Chondrocyte (in vitro differentiated cells): ENCODE results near the gene KLHDC9. TPM values are rescaled to one million over a fixed set of nuclear protein-coding genes. Genes with fewer than 3 reads are reported as not detected.
A peak's percentile ranks its signal among the peaks of the same experiment; 100 is the strongest.

ENCODE experiments used
- DNase-seq: peaks from one replicate; pipeline ENCODE4 v3.0.0; 2021; ENCODE audit warnings: mixed read lengths, low spot score
- H3K27ac Mint-ChIP-seq: one replicate; pipeline ENCODE4 v1.8.0; 2021; ENCODE audit warnings: mild to moderate bottlenecking, moderate library complexity, mixed read lengths; ENCODE audit not compliant: unreplicated experiment
- H3K27me3 Mint-ChIP-seq: 2 replicates; pipeline ENCODE4 v1.8.0; 2021; ENCODE audit warnings: low read depth, mixed read lengths
- H3K36me3 Mint-ChIP-seq: 2 replicates; pipeline ENCODE4 v1.8.0; 2021; ENCODE audit warnings: low read depth, mixed read lengths
- H3K4me1 Mint-ChIP-seq: 2 replicates; pipeline ENCODE4 v1.8.0; 2021; ENCODE audit warnings: low read depth, mild to moderate bottlenecking, mixed read lengths
- H3K4me3 Mint-ChIP-seq: one replicate; pipeline ENCODE4 v1.8.0; 2021; ENCODE audit warnings: mild to moderate bottlenecking, moderate library complexity, mixed read lengths; ENCODE audit not compliant: unreplicated experiment
- H3K9me3 Mint-ChIP-seq: 2 replicates; pipeline ENCODE4 v1.8.0; 2021; ENCODE audit warnings: low read depth, mixed read lengths
- CTCF ChIP-seq: fragments of 200-600 bp; sonication (generic); IDR thresholded peaks from 2 replicates; pipeline ENCODE4 v1.5.0; 2021; ENCODE audit warnings: antibody characterized with exemption, mild to moderate bottlenecking, moderate library complexity
- total RNA-seq: library from RNA; stranded (reverse); gene quantifications from 3 replicates; pipeline ENCODE4 v1.2.1, GENCODE V29; 2021

KLHDC9 gene
- total RNA-seq, 1 donor from 2014 or later = 1.6 TPM

GRCh38 chr1:161082996-161083747, 15.0 kb upstream of the KLHDC9 start:
- no peak overlapping the region for H3K4me3 Mint-ChIP-seq
- DNase-seq = no peak
- no peaks in the 10 kb centered on the region for H3K36me3 Mint-ChIP-seq
- no peaks in the 10 kb centered on the region for H3K27me3 Mint-ChIP-seq
- TF ChIP-seq CTCF = no peak
- H3K4me1 Mint-ChIP-seq = peaks cover 38% of the 10 kb centered on the region
- H3K9me3 Mint-ChIP-seq = no peaks in the 10 kb centered on the region
- H3K27ac Mint-ChIP-seq = peak overlapping the region; percentile 58

GRCh38 chr1:161083748-161084596, 14.2 kb upstream of the KLHDC9 start:
- Mint-ChIP-seq H3K27ac (peak overlapping the region; percentile 58), H3K36me3 (no peaks in the 10 kb centered on the region), H3K27me3 (no peaks in the 10 kb centered on the region), H3K4me3 (no peak overlapping the region), H3K4me1 (peaks cover 38% of the 10 kb centered on the region), H3K9me3 (no peaks in the 10 kb centered on the region)
- DNase-seq = peak; percentile 1
- no peak for TF ChIP-seq CTCF

DNA sequence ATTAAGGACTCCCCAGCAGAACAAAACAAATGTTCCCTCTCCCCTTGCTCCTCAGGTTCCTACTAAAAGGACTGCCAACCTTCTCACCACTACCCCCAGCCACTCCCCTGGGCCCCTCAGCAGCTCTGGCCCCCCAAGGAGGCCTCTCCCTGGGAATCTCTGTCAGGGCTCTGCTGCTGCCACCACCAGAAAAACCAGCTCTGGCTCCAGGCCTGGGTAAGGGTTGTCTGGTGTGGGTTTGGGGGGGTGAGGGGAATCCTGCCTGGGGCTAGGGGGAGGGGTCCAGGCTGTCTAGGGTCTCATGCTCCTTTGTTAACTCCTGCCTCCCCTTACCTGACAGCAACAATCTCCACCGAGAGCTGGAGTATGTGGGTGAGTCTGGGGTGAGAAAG, 13.6 kb upstream of the KLHDC9 start:
- DNase-seq = peak; percentile 39

DNA sequence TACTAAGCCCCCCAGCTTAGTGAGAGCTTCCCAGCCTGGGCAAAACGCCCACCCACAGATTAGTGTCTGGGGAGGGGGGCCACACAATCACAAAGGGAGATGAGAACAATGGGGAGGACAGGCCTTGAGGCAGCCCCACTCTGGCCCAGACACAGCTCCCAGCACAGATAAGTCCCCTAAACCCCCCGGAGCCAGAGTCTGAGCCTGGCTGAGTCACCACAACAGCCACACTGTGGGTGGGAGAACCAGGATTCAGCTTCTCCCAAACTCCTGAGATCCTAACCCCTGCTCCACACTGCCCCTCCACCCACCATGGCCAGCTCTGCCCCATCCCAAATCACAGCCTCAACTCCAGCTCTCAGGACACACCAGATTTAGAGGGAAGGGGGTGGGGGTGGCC, 13.0 kb upstream of the KLHDC9 start:
- peak; percentile 55 for DNase-seq
- Mint-ChIP-seq H3K27ac (peak overlapping the region; percentile 32), H3K9me3 (no peaks in the 10 kb centered on the region), H3K4me1 (peaks cover 36% of the 10 kb centered on the region), H3K4me3 (no peak overlapping the region), H3K36me3 (no peaks in the 10 kb centered on the region), H3K27me3 (no peaks in the 10 kb centered on the region)
- TF ChIP-seq CTCF = no peak

More for the DNA sequence above, 13.6 kb upstream of the KLHDC9 start:
- H3K4me1 Mint-ChIP-seq = peaks cover 38% of the 10 kb centered on the region
- H3K27me3 Mint-ChIP-seq = no peaks in the 10 kb centered on the region
- H3K9me3 Mint-ChIP-seq = no peaks in the 10 kb centered on the region
- no peak overlapping the region for H3K4me3 Mint-ChIP-seq
- no peak overlapping the region for H3K27ac Mint-ChIP-seq
- no peaks in the 10 kb centered on the region for H3K36me3 Mint-ChIP-seq
- TF ChIP-seq CTCF = no peak

GRCh38 chr1:161086457-161086856, 11.7 kb upstream of the KLHDC9 start:
- DNase-seq = peak; percentile 39
- Mint-ChIP-seq H3K4me1 (peaks cover 24% of the 10 kb centered on the region), H3K9me3 (no peaks in the 10 kb centered on the region), H3K36me3 (no peaks in the 10 kb centered on the region), H3K4me3 (no peak overlapping the region), H3K27me3 (no peaks in the 10 kb centered on the region), H3K27ac (no peak overlapping the region)
- no peak for TF ChIP-seq CTCF
